ENCODE data around the gene CHD5.

DNA sequence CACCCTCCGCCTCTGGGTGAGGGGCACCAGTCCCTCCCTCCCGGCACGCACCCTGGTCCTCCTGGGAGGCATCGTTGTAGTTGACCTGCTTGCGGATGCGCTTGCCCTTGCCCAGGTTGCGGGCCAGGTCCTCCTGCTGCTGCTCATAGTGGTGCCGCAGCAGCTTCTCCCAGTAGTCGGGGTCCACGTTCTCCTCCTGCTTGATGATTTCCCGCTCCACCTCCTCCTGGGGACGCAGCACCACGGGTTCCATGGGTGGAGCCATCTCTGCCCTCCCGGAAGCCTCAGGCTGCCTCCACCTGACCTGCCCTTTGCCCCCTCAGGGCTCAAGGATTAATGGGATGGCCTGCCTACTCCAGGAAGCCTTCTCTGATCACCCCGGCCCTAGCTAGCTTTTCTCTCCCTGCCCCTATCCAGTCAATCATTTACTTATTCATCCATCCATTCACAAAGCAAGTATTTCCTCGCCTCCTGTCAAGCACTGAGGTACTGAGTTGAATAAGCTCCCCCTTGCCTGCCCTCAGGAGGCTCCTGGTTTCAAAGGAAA, 53.5 kb downstream of the CHD5 start:
- TF ChIP-seq GATA3 (IDR thresholded peaks at IDR 0.05; ENCODE audit: low read depth, low read length) = no peak
- no peak for TF ChIP-seq GATA2 (IDR thresholded peaks at IDR 0.05; ENCODE audit: low read depth, low read length)

Data from SH-SY5Y (cell line).